ENCODE data around the gene BCL6. TPM values are rescaled to one million over a fixed set of nuclear protein-coding genes. Genes with fewer than 3 reads are reported as not detected.

Gene BCL6
- total and polyA plus RNA-seq, 2 of the 8 experiments (the other 6 are each of a cell fraction or from before 2014, with no cell fraction given): 5.7 to 10.4 TPM

- FAIRE-seq (no peak), DNase-seq (ENCODE audit: low read depth in 1 of 2, low spot score in 2 of 2) (no peak)
- Histone ChIP-seq H2AK5ac (ENCODE audit: low read depth, low read length) (no peak overlapping the region; the same call in 1 of the 2 replicates), H3K79me2 (ENCODE audit: control insufficient read depth in 1 of 2, insufficient read depth in 2 of 2, low read length in 2 of 2) (peaks cover 0 to 12% of the 10 kb centered on the region in 2 experiments; a peak in 1 of 4 replicates), H4K20me1 (replicated peaks in 1 of 2; ENCODE audit: control insufficient read depth in 1 of 2, insufficient read depth in 2 of 2, low read length in 2 of 2) (no peaks in the 10 kb centered on the region), H3K79me1 (ENCODE audit: low read depth, low read length) (no peaks in the 10 kb centered on the region), H3K4me2 (ENCODE audit: insufficient read depth in 1 of 2, low read depth in 2 of 2, low read length in 2 of 2) (peak overlapping the region; percentile 86 to 90), H2BK5ac (ENCODE audit: low read depth, low read length) (peak overlapping the region; percentile 79; the same call in 1 of the 2 replicates), H4K8ac (ENCODE audit: extremely low read depth, insufficient read depth, low read length) (0 out of 2 replicates have a peak overlapping the region, but pooled peaks have one; percentile 5), H2AFZ (ENCODE audit: low read length) (no peak overlapping the region), H2BK20ac (ENCODE audit: low read length) (no peak overlapping the region), H3K27me3 (replicated peaks in 1 of 4; ENCODE audit: control insufficient read depth in 3 of 4, extremely low read depth in 1 of 4, insufficient read depth in 3 of 4, low read length in 3 of 4) (peaks cover 0 to 10% (median 5%) of the 10 kb centered on the region in 4 experiments; a peak in 3 of 7 replicates), H3K4ac (replicated peaks; ENCODE audit: insufficient read length, low read depth, low read length) (no peak overlapping the region), H3K9ac (replicated peaks in 1 of 4; ENCODE audit: extremely low read depth in 1 of 4, low read depth in 3 of 4, low read length in 3 of 4) (peak overlapping the region; percentile 73 to 90 (median 80)), H3K23me2 (ENCODE audit: low read depth, low read length) (peaks cover 22% of the 10 kb centered on the region), H3K27ac (ENCODE audit: low read depth, low read length) (peak overlapping the region; percentile 25; the same call in 1 of the 2 replicates), H4K5ac (ENCODE audit: insufficient read length, low read depth, low read length) (no peak overlapping the region), H2BK120ac (replicated peaks; ENCODE audit: low read depth, low read length) (peak overlapping the region; percentile 2), H3K36me3 (ENCODE audit: control insufficient read depth in 2 of 4, insufficient read depth in 4 of 4, low read length in 3 of 4) (no peaks in the 10 kb centered on the region), H3K14ac (ENCODE audit: insufficient read length) (no peak overlapping the region), H3K9me3 (ENCODE audit: insufficient read depth in 2 of 2, low read depth in 1 of 2, low read length in 1 of 2) (no peaks in the 10 kb centered on the region), H3K56ac (replicated peaks; ENCODE audit: insufficient read length, low read depth, low read length) (peak overlapping the region; percentile 42), H3K23ac (ENCODE audit: insufficient read length) (no peak overlapping the region), H2BK12ac (ENCODE audit: low read depth, low read length) (peak overlapping the region; percentile 77; the same call in 1 of the 2 replicates), H3K18ac (ENCODE audit: extremely low read depth, low read length) (peak overlapping the region; percentile 38; the same call in 1 of the 2 replicates), H3K4me3 (ENCODE audit: extremely low read depth in 1 of 4, insufficient read depth in 2 of 4, low read depth in 3 of 4, low read length in 4 of 4) (peak overlapping the region; percentile 79 to 91 (median 87)), H4K91ac (replicated peaks; ENCODE audit: insufficient read length, low read length) (no peak overlapping the region), H3K4me1 (replicated peaks in 1 of 4; ENCODE audit: control insufficient read depth in 3 of 4, insufficient read depth in 4 of 4, low read length in 3 of 4) (peaks cover 5 to 22% (median 12%) of the 10 kb centered on the region in 4 experiments; a peak in 6 of 7 replicates), H2BK15ac (ENCODE audit: low read length) (no peak overlapping the region)
- 2% methylated on average over 48 of the region's 55 CpGs; no CpG with 5 or more reads in 1 of the 2 experiments for WGBS, 2 experiments (ENCODE audit: extremely low coverage in 1 of 2, insufficient coverage in 1 of 2, insufficient read length in 1 of 2, insufficient replicate concordance in 2 of 2, low coverage in 1 of 2, low lambda C conversion rate in 2 of 2, missing lambda C conversion rate in 1 of 2)
- ChIA-PET POLR2A (ENCODE audit: partially characterized antibody) (interaction anchor here (0.8 to 2.9 kb wide), 14 partner anchors 19 to 1203 kb away, joined by 3 to 19 read pairs (median 4); partner anchors contain the start of gene LPP), CTCF (ENCODE audit: partially characterized antibody) (interaction anchor here (0.5 to 1.9 kb wide), 14 partner anchors 82 to 1910 kb away, joined by 3 to 12 read pairs (median 3); partner anchors contain the start of gene LPP)
- TF ChIP-seq TCF12 (IDR thresholded peaks at IDR 0.05; ENCODE audit: low read depth, low read length): no peak
- TF ChIP-seq NANOG (IDR thresholded peaks at IDR 0.05; ENCODE audit: insufficient read depth, low read depth, low read length, poor library complexity, severe bottlenecking): no peak
- TF ChIP-seq BACH1 (IDR thresholded peaks at IDR 0.05; ENCODE audit: low read length): no peak
- peak in 1 of 2 experiments; percentile 91; a peak in 1 of 3 replicates for TF ChIP-seq POLR2A (IDR thresholded peaks at IDR 0.05; ENCODE audit: control extremely low read depth in 1 of 2, low read depth in 2 of 2, low read length in 2 of 2)
- no peak for TF ChIP-seq EGR1 (IDR thresholded peaks at IDR 0.05; ENCODE audit: borderline replicate concordance, low read depth, low read length)
- no peak for TF ChIP-seq JUND (IDR thresholded peaks at IDR 0.05; ENCODE audit: low read length)
- TF ChIP-seq YY1 (IDR thresholded peaks at IDR 0.05; ENCODE audit: low read depth, low read length): no peak
- TF ChIP-seq NRF1 (IDR thresholded peaks at IDR 0.05; ENCODE audit: low read depth, low read length): 0 out of 2 replicates have a peak, but pooled peaks have one; percentile 7
- peak; percentile 26 for TF ChIP-seq KDM4A (IDR thresholded peaks at IDR 0.05; ENCODE audit: low read depth, low read length, severe bottlenecking)
- TF ChIP-seq MAX (IDR thresholded peaks at IDR 0.05): 0 out of 2 replicates have a peak, but pooled peaks have one; percentile 27
Measured at GRCh38 chr3:187744169-187745151, 808 bp downstream of the BCL6 start.
